CD4-positive, alpha-beta T cell treated with Interleukin-21 for 1 hour (primary cell): ENCODE measurements around the gene PTPRN2.

Experiments used
- DNase-seq: peaks from one replicate; pipeline ENCODE4 v3.0.0-alpha.2; 2020

The PTPRN2 gene

DNA sequence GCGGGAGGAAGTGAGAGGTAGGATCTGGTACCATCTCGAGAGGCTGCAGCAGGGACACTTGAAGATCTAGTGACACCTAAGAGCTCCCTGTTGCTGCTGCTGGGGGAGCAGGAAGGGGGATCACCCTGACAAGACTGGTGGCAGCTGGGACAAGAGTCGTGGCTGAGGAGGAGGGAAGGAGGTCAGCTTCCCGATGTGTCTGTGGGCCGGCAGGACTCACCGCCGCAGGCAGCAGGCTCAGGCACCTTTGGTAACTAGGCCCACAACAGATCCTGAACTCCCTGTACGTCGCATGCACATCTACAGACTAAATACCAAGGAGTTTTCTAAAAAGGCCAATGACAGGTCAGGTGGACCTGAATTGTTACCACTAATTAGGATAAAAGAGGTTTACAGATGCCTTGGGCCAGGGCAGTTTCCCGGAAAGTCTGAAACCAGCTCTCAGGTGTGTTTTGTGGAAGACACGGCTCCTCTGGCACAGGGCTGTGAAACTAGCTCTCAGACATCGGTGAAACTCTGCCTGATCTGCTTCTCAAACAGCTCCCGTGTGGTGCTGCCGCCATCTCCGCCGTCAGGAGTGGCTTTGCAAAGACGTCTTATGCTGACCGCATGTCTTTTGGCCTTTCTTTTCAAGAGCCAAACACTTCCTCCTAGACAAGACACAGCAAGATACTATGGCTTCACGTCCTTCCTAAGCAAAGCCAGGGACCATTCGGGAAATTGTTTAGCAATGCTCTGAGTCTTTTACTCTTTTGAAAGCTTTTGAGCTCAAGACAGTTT, 609.7 kb downstream of the PTPRN2 start:
- DNase-seq = no peak

DNA sequence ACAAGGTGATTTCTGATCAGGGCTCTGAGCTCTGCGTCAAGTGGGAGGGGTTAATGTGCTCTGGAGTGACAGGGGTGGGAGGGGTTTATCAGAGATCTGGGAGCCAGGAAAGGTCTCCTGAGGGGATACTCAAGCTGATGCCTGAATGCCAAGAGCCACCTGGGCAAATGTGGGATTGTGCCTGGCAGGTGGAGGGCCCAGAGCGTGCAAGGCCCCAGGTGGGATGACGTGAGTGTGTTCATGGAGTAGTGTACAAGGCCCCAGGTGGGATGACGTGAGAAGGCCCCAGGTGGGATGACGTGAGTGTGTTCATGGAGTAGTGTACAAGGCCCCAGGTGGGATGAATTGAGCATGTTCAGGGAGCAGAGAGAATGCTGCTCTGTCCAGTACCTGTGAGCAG, 610.3 kb downstream of the PTPRN2 start:
- no peak for DNase-seq

GRCh38 chr7:157976406-157976805, 611.2 kb downstream of the PTPRN2 start:
- DNase-seq = no peak

DNA sequence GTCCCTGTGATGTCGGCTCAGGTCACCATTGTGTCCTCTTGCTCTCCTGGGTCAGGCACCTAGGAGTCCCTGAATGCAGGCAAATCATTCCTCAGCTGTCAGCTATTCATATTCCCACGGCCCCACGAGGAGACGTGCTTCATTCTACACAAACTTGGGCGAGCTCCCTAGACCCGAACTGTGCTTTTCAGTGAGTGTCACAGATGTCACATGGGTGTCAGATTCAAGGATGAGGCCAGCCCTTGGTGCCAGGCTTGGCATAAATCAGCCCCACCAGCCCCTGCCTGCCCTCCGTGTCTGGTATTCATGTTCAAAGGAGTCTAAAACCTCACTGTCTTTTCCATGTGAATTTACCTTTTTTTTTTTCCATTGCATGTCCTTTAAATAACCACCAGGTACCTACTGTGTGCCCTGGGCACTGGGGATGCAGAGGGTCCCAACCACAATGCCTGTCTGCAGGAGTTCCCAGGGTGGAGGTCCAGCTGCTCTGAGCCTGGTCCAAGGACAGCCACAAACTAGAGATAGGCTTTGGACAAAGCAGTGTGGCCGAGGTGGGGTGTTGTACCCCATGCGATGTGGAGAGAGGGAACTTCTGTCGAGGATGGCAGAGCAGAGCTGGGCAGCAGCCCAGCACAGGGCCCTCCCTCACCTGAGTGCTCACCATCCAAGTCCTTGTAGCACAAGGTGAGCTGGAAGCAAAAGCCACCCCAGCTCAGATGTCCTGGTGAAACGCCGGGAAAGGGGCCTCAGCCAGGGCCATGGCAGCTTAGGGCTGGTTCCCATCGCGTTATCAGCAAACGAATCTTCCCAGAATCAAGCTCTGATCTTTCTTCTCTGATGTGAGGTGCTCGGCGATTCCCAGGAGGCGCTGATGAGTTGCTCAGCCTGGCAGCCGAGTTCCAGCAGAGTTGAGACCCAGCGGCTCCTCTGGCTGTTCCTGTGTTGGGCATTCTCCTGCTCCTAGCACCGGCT, 611.9 kb downstream of the PTPRN2 start:
- no peak for DNase-seq

- DNase-seq = no peak
Observed at GRCh38 chr7:157974678-157975230, 612.9 kb downstream of the PTPRN2 start.

- no peak for DNase-seq
Observed at GRCh38 chr7:157973971-157974677, 613.5 kb downstream of the PTPRN2 start.

GRCh38 chr7:157972914-157973313, 614.7 kb downstream of the PTPRN2 start:
- DNase-seq = no peak

DNA sequence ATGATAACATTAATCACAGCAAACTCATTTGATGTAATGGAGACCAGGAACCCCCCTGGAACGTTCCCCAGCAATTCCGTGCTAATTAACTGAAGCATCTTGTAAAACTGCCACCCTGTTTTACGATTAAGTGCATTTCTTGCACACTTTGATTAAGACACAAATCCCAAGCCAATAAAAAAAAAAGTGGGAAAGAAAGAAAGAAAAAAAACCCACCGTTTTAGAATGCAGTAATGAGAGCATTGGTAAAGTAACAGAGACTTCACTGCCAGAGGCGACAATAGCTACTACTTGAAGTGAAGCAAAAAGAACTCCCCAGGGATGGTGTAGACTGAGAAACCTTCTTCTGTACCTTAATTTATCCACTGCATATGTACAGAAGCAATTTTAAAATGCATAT, 616.1 kb downstream of the PTPRN2 start:
- no peak for DNase-seq

DNA sequence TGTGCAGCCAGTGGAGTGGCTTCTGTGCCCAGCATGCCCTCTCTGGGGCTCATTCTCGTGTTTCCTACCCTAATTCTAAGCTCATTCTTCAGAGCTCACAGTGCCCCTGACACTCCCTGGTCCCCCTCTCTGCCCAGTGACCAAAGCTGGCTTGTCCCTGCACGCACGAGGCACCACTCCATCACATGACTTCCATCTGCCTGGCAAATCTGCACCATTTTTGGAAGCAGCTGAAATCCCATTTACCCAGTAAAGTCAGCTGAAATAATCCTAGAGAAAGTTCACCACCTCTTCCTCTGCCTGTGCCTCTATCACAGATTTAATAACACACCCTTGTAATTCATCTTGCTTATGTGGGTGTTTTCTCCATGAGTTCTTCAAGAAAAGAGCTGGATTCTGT, 616.9 kb downstream of the PTPRN2 start:
- DNase-seq = no peak

- no peak for DNase-seq
Observed at GRCh38 chr7:157969995-157970394, 617.6 kb downstream of the PTPRN2 start.

- no peak for DNase-seq
Observed at GRCh38 chr7:157966490-157966889, 621.1 kb downstream of the PTPRN2 start.

DNA sequence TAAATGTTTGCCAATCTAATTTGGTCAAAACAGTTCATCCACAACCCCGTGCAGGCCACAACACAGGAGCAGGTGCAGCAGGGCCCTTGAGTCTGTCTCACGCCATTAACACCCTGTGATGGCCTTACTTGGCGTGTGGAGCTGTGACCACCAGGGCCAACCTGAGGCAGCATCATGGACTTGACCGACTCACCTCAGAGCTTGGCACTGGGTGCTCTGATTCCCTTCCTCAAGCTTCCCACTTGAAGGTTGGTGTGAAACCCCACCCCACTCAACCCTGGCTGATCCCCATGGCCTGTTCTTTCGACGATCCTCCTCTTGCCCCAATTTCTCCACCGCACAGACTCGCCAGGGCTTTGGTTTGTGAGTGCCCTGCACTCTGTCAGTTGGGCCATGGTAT, 623.1 kb downstream of the PTPRN2 start:
- no peak for DNase-seq

- no peak for DNase-seq
Observed at GRCh38 chr7:157964016-157964415, 623.6 kb downstream of the PTPRN2 start.

DNA sequence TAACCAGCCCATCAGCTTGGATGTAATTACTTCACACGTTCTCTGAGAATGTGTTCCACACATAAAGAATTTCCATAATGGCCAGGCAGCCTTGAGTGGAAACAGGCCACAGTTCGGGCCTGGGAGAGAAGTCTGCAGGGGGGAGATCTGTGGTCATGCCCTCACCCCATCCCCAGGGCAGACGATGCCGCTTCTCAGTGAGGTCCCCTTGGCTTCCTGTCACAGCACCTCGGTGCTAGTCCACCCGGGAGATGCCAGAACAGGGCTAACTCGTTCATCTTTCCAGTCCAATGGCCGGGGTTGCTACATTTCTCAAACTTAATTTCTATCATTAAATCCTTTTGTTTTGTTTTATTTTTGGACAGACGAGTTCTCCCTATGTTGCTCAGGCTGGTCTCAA, 624.1 kb downstream of the PTPRN2 start:
- DNase-seq = no peak

GRCh38 chr7:157962458-157963306, 624.9 kb downstream of the PTPRN2 start:
- DNase-seq = no peak

GRCh38 chr7:157961731-157962457, 625.7 kb downstream of the PTPRN2 start:
- DNase-seq = no peak

DNA sequence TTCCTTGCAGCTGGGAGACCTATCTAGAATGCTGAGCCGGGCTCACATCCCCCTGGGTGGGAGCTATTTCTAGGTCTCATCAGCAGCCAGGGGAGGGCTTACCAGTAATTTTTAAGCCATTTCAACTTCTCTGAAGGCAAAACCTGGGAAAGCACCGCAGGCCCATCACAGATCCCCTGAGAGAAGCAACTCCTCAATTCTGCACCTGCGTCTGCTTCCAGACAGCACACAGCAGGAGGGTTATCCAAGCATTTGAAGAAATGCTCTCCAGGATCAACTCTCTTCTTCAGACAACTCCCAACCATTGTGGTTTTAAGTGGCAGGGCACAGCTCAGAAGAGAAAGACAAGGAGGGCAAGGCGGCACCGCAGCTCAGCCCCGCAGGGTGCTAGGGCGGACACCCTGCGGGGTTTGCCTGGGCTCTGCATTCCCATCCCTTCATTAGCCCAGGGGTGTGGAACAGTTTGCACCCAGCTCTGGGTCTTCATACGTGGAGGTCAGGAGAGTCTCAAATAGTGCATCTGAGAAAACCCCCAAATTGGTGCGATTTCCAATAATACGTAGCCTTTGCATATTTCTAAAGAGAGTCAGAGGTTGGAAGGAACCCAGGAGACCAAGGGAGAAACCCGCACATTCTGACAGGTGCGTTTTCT, 632.1 kb downstream of the PTPRN2 start:
- DNase-seq = no peak

GRCh38 chr7:157954901-157955300, 632.7 kb downstream of the PTPRN2 start:
- DNase-seq = no peak

DNA sequence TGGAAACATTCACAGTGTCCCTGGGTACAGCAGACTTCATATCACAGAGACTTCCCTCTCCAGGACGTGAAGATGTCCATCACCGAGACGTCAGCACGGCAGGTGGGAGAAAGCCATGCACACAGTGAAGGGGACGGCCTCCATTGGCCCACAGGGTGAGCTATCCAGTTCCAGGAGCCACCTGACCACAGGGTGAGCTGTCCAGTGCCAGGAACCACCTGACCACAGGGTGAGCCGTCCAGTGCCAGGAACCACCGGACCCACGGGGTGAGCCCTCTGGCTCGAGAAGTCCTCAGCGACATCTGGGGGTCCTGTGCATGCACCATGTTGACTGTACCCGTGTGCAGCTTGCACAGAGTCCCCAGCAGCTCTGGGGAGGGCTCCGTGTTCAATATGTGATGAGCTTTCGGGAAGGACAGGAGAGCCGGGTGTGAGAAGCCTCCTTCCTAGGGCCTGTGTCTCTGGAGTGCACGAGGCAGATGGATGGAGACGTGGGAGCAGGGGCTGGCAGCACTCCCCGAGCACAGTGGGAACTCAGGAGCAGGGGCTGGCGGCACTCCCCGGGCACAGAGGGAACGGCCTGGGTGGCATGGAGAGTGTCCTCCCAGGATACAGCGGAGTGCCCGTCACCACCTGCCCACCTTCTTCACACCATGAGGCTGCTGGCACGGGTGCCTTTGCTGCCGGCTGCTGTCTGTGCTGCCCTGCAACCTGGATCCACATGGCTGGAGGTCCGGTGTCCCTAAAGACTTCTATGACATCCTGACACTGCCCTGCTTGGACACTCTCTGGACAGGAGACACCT, 634.6 kb downstream of the PTPRN2 start:
- no peak for DNase-seq
